Measurements from ENCODE around the gene ADAMTS13.
A peak's percentile ranks its signal among the peaks of the same experiment; 100 is the strongest.

Gene ADAMTS13

DNA sequence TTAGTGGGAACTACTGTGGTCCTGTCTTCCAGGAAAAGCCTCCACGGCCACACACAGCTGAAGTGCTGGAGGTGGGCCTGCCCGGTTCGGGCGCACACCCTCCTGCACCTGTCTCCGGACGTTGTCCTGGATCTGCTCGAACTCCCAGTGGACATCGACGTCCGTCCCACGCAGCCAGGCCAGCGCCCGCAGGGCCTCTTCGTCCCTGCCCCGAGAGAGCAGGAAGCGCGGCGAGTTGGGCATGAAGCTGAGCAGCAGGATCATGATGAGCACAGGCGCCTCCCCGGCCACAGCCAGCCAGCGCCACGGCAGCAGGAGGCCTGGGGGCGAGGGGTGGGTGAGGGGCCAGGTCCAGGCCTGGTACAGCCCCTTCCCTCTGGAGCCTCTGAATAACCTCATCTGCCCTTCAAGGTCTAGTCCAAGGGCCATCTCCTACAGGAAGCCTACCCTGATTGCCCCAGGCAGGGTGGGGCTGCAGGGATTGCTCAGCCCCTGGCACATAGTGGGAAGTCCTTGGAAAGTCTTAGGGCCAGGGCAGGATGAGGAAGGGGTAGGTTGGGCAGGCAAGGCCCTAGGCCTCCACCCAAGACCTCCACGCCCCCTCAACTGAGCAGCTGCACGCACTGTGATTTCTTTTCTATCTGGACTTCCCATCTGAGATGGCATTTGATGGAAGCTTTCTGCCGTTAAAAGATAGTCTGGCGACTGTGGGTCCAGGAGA, 53.3 kb downstream of the ADAMTS13 start:
- Histone ChIP-seq H3F3A (ENCODE audit: insufficient read depth) (peaks cover 5% of the 10 kb centered on the region), H3K27ac (ENCODE audit: low read depth, low read length) (no peak overlapping the region), H4K20me1 (ENCODE audit: low read depth, low read length) (no peaks in the 10 kb centered on the region), H3K9ac (ENCODE audit: low read length) (no peak overlapping the region), H3K9me3 (ENCODE audit: insufficient read depth, low read length) (no peaks in the 10 kb centered on the region), H3K9me2 (replicated peaks; ENCODE audit: insufficient read depth, low read length) (no peaks in the 10 kb centered on the region), H3K79me2 (ENCODE audit: insufficient read depth, low read length) (peaks cover 7% of the 10 kb centered on the region; the same call in 1 of the 2 replicates), H2AFZ (ENCODE audit: low read depth, low read length, severe bottlenecking) (no peak overlapping the region), H3K4me3 (ENCODE audit: insufficient read depth, low read length, poor library complexity, severe bottlenecking) (no peak overlapping the region), H3K4me2 (ENCODE audit: low read depth, low read length, poor library complexity, severe bottlenecking) (no peak overlapping the region), H3K36me3 (ENCODE audit: low read length) (no peaks in the 10 kb centered on the region), H3K27me3 (ENCODE audit: low read length) (no peaks in the 10 kb centered on the region)
- TF ChIP-seq, protein P1, sequence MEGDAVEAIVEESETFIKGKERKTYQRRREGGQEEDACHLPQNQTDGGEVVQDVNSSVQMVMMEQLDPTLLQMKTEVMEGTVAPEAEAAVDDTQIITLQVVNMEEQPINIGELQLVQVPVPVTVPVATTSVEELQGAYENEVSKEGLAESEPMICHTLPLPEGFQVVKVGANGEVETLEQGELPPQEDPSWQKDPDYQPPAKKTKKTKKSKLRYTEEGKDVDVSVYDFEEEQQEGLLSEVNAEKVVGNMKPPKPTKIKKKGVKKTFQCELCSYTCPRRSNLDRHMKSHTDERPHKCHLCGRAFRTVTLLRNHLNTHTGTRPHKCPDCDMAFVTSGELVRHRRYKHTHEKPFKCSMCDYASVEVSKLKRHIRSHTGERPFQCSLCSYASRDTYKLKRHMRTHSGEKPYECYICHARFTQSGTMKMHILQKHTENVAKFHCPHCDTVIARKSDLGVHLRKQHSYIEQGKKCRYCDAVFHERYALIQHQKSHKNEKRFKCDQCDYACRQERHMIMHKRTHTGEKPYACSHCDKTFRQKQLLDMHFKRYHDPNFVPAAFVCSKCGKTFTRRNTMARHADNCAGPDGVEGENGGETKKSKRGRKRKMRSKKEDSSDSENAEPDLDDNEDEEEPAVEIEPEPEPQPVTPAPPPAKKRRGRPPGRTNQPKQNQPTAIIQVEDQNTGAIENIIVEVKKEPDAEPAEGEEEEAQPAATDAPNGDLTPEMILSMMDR (IDR thresholded peaks at IDR 0.05; ENCODE audit: insufficient read depth, low read length, poor library complexity, severe bottlenecking), result no peak
- TF ChIP-seq EZH2phosphoT487 (conservative IDR thresholded peaks at IDR 0.05; ENCODE audit: low read length), result no peak

- Histone ChIP-seq H3K27ac (ENCODE audit: low read depth, low read length) (no peak overlapping the region), H3K36me3 (ENCODE audit: low read length) (no peaks in the 10 kb centered on the region), H3K9me2 (replicated peaks; ENCODE audit: insufficient read depth, low read length) (no peaks in the 10 kb centered on the region), H3K4me2 (ENCODE audit: low read depth, low read length, poor library complexity, severe bottlenecking) (no peak overlapping the region), H3K4me3 (ENCODE audit: insufficient read depth, low read length, poor library complexity, severe bottlenecking) (no peak overlapping the region), H2AFZ (ENCODE audit: low read depth, low read length, severe bottlenecking) (no peak overlapping the region), H3K79me2 (ENCODE audit: insufficient read depth, low read length) (peaks cover 7% of the 10 kb centered on the region; the same call in 1 of the 2 replicates), H3K9me3 (ENCODE audit: insufficient read depth, low read length) (no peaks in the 10 kb centered on the region), H3K27me3 (ENCODE audit: low read length) (no peaks in the 10 kb centered on the region), H4K20me1 (ENCODE audit: low read depth, low read length) (no peaks in the 10 kb centered on the region), H3F3A (ENCODE audit: insufficient read depth) (peaks cover 5% of the 10 kb centered on the region), H3K9ac (ENCODE audit: low read length) (no peak overlapping the region)
- no peak for TF ChIP-seq EZH2phosphoT487 (conservative IDR thresholded peaks at IDR 0.05; ENCODE audit: low read length)
- TF ChIP-seq, protein P1 (IDR thresholded peaks at IDR 0.05; ENCODE audit: insufficient read depth, low read length, poor library complexity, severe bottlenecking), result no peak
These were observed 54.1 kb downstream of the ADAMTS13 start for GRCh38 chr9:133476036-133476931.

- no peak overlapping the region for H3K9ac ChIP-seq (ENCODE audit: low read length)
- TF ChIP-seq, protein P1 (IDR thresholded peaks at IDR 0.05; ENCODE audit: insufficient read depth, low read length, poor library complexity, severe bottlenecking), result no peak
- no peak for TF ChIP-seq EZH2phosphoT487 (conservative IDR thresholded peaks at IDR 0.05; ENCODE audit: low read length)
- H3K27ac ChIP-seq (ENCODE audit: low read depth, low read length), result no peak overlapping the region; the same call in 1 of the 2 replicates
- peaks cover 5% of the 10 kb centered on the region for H3F3A ChIP-seq (ENCODE audit: insufficient read depth)
- H3K36me3 ChIP-seq (ENCODE audit: low read length), result no peaks in the 10 kb centered on the region
- peaks cover 7% of the 10 kb centered on the region; the same call in 1 of the 2 replicates for H3K79me2 ChIP-seq (ENCODE audit: insufficient read depth, low read length)
- H3K9me3 ChIP-seq (ENCODE audit: insufficient read depth, low read length), result no peaks in the 10 kb centered on the region
- H3K9me2 ChIP-seq (replicated peaks; ENCODE audit: insufficient read depth, low read length), result no peaks in the 10 kb centered on the region
- H3K4me2 ChIP-seq (ENCODE audit: low read depth, low read length, poor library complexity, severe bottlenecking), result peak overlapping the region; percentile 75
- H3K4me3 ChIP-seq (ENCODE audit: insufficient read depth, low read length, poor library complexity, severe bottlenecking), result no peak overlapping the region
- no peaks in the 10 kb centered on the region for H4K20me1 ChIP-seq (ENCODE audit: low read depth, low read length)
- no peaks in the 10 kb centered on the region for H3K27me3 ChIP-seq (ENCODE audit: low read length)
- H2AFZ ChIP-seq (ENCODE audit: low read depth, low read length, severe bottlenecking), result no peak overlapping the region
These were observed 54.8 kb downstream of the ADAMTS13 start for GRCh38 chr9:133476941-133477340.
